GM21529 (cell line): Measurements from ENCODE around the gene FLII.

Source experiments
- ATAC-seq: cut with Tn5 transposase; IDR thresholded peaks from one replicate; pipeline ENCODE4 v1.9.1; 2021; ENCODE audit not compliant: unreplicated experiment

FLII gene

DNA sequence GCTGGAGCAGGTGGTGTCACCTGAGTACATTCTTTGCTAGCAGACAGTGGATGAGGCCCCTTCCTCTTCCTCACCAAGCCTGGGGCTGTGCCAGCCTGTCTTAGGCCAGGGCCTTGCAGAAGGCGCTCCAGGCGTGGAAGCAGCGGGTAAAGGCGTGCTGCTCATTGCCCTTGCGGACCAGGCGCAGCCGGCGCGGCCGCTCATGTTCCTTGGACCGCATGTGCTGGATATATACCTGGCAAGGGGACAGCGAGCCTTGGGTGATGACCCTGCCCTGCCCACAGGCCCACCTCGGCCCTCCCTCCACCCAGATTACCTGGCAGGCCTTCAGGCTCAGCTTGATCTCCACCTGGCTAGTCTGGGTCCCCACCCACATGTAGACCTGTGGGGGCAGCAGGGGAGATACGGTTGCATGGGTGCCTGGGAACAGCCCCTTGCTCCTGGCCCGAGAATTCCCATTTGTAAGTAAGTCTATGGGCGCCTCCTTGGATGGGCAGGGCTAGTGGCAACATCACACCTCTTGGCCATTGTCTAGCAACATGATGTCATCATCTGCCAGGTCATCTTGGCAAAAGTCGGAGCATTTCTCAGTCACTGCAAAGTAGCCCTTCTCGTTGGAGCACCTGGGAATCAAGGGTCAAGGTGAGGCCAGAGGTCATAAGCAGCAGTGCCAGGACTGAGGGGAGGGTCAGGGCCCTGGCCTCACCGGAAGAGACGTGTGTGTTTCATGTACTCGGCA, 13.3 kb downstream of the FLII start:
- ATAC-seq, result no peak

DNA sequence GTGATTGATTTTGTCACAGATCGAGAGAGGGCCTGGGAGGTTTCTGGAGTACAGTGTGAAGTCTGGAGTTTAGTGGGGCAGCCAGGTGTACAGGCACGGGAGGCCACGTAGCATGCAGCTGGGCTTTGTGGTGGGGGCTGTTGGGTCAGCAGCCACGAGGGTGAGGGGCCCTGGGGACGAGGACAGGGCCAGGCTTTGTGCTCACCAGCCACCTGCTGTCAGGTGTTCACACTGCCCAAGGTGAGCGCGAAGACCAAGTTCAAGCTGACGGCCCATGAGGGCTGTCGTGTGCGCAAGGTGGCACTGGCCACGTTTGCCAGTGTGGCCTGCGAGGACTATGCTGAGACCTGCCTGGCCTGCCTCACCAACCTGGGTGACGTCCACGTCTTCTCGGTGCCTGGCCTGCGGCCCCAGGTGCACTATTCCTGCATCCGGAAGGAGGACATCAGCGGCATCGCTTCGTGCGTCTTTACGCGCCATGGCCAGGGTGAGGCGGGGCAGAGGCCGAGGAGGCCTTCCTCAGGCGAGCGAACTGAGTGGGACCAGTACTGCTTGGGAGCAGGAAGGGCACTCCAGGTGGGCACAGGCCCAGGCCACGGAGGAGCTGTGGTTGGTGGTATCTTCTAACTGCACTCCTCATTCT, 17.2 kb downstream of the FLII start:
- no peak for ATAC-seq

DNA sequence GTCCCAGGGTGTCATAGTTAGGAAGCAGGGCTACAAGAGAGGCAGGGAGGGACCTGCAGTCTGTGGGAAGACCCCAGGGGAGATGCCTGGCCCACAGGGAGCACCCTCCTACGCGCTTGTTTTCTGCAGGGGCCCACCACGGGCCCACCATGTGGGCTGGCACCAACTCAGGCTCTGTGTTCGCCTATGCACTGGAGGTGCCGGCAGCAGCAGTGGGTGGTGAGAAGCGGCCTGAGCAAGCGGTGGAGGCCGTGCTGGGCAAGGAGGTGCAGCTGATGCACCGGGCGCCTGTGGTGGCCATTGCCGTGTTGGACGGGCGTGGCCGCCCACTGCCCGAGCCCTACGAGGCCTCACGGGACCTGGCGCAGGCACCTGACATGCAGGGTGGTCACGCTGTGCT, 18.1 kb downstream of the FLII start:
- no peak for ATAC-seq

DNA sequence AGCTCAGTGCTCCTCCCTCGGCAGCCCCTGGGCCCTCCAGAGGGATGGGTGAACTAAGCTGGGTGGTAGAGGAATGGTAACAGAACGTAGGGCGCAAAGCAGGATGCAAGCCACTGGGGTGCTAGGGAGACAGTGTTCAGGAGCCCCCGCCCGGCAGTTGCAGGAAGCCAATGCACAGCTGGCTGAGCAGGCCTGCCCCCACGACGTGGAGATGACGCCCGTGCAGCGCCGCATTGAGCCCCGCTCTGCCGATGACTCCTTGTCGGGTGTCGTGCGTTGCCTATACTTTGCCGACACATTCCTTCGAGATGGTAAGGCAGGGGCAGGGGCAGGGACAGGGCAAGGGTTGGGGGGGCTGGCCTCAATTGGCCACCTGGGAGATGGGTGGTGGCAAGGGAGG, 20.2 kb downstream of the FLII start:
- no peak for ATAC-seq

DNA sequence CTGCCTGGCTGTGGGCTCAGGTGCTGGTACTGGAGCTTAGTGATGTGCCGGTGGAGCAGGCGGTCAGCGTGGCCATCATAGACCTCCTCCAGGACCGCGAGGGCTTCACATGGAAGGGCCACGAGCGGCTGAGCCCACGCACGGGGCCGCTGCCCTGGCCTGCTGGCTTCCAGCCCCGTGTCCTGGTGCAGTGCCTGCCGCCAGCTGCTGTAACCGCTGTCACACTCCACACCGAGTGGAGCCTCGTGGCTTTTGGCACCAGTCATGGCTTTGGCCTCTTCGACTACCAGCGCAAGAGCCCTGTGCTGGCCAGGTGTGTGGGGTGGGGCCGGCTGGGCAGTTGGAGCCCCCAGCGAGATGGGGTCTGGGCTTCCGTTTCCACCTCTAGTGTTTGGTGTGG, 21.1 kb downstream of the FLII start:
- no peak for ATAC-seq

DNA sequence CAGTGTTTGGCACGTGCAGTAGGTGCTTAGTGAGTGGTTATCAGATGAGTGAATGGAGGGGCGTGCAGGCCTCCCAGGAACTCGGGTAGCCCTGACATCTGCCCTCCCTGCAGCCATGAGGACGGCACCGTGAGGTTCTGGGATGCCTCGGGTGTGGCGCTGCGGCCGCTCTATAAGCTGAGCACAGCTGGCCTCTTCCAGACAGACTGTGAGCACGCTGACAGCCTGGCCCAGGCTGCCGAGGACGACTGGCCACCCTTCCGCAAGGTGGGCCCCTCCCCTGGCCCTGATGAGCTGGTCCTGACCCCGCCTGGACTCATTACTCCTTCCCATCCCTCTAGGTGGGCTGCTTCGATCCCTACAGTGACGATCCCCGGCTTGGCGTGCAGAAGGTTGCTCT, 22.0 kb downstream of the FLII start:
- no peak for ATAC-seq

DNA sequence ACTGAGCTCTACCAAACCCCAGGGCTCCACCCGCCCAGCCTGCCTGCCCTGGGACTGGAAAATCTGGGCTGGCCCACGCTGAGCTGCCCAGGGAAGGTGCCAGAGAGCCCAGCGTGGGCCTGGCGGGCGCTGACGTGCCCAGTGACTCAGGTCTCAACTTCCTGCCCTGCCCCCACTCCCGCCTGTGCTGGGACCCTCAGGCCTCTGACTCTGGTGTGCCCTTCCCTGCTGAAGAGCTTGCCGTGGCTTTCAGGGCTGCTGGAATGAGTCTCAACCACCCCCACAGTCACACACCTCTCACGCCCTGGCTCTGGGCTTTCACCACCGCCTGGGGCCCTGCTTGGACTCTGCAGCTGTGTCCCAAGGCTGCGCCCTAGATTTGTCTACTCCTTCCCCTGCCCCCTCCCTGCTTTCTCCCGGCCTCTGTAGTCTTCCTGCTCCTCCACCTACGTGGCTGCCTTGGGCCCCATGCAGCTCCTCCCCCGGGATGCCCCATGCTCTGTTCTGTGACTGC, 22.7 kb downstream of the FLII start:
- no peak for ATAC-seq

DNA sequence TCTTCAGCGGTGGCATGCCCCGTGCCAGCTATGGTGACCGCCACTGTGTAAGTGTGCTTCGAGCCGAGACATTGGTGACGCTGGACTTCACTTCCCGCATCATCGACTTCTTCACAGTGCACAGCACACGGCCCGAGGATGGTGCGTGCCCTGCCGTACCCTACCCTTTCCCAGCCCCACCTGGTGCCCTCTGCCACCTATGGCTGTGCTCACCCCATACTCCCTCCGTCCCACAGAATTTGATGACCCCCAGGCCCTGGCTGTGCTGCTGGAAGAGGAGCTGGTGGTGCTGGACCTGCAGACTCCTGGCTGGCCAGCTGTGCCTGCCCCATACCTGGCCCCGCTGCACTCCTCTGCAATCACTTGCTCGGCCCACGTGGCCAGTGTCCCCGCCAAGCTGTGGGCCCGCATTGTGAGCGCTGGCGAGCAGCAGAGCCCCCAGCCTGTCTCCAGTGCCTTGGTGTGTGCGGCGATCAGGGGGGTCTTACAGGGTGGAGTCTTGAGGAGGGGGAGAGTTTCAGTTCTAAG, 23.6 kb downstream of the FLII start:
- no peak for ATAC-seq

DNA sequence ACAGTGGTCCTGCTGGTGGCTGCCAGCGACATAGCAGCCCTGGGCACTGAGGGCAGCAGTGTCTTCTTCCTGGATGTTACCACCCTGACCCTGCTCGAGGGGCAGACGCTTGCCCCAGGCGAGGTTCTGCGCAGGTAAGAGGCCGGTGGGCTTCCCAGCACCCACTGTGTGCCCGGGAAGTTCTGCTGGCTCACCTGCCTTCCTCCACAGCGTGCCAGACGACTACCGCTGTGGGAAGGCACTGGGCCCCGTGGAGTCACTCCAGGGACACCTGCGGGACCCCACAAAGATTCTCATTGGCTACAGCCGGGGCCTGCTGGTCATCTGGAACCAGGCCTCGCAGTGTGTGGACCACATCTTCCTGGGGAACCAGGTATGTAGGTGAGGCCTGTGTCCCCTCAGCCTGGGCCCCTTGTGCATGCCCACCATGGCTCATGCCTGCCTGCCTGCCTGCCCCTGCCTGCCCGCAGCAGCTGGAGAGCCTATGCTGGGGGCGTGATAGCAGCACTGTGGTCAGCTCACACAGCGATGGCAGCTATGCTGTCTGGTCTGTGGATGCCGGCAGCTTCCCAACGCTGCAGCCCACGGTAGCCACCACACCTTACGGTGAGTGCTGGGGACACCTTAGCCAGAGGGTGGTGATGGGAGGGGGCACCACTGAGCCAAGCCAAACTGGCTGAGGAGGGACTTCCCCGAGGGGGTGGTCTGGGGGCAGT, 24.6 kb downstream of the FLII start:
- ATAC-seq, result no peak

DNA sequence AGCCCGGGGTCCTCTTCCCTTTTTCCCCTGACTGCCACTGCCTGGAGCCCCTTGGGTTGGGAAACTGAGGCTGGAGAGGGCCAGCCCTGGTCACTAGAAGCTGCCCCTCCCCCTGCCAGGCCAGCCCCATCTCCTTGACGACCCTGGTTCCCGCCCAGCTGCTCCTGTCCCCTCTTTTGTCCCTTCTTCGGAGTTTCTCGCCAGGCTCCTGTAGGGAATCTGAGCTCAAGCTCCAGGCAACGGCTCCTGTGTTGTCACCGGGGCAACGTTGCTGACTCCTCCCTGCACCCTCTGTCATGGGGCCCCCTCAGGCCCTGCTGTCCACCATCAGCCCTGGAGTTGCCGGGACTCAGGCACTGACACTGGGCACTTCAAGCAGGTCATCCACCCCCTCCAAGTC, 27.4 kb downstream of the FLII start:
- ATAC-seq, result no peak

DNA sequence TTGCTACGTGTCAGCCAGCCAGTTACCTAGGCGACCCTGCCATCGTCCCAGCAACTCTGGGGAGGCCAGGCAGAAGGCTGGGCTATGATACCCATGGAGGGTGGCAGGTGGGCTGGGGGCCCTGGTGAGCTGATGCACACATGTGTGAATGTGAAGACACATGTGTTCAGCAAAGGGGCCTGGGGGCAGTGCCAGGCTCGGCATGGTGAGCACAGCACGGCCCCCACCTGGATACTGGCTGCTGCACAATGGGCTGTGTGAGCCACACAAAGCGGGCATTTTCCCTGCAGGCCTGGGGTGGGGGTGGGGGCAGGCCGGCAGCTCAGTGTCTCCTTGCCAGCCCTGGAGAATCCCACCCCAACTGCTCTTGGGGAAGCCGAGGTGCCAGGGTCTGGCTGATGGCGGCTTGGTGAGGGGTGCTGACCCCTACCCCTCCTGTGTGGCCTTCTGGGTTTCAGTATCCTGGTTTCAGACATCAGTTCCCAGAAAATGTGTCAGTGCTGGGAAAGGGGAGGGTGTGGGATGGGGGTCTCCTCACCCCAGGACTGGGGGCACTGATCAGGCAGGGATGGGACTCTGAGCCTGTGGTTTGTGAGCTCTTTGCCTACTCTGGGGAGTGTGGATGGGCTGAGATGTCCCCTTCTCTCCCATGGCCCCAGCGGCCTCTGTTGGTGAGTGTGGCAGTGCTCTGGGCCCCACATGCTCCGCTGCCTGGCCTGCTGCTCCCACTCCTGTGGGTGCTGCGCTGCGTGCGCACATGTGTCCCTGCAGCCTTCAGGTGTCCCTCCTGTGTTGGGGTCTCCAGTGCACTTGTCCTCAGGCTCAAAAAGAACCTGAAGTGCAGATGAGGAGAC, 28.0 kb downstream of the FLII start:
- ATAC-seq, result no peak

DNA sequence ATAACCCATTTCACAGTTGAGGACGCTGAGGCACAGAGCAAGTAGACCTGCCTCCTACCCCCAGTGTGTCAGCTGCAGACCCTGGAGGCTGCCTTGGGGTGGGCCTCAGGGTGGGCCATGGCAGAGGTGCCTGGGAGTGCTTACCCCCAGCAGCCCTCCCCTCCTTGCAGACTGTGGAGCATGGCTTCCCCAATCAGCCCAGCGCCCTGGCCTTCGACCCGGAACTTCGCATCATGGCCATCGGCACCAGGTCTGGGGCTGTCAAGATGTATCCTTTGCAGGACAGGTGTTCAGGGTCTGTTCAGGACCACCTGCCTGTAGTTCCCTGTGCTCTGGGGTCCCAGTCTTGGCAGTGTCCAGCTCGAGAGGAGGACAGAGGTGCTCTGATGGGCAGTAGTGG, 28.8 kb downstream of the FLII start:
- no peak for ATAC-seq

DNA sequence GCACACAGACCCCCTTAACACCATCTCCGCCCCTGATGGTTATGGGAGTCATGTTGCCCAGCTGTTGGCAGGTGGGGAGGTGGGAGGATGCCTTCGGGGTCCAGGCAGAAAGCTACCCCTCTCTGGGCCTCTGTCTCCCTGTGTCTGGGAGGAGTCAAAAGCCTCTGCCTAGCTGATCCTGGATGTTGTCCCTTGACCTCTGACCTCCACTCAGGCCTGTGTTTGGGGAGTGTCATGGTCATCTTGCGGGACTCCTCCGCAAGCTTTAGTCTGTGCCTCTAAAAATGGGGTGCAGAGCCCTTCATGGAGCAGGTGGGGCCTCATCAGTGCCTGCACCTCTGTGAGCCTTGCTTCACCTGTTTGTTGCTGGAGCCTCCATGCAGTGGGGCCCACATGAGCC, 29.3 kb downstream of the FLII start:
- no peak for ATAC-seq

DNA sequence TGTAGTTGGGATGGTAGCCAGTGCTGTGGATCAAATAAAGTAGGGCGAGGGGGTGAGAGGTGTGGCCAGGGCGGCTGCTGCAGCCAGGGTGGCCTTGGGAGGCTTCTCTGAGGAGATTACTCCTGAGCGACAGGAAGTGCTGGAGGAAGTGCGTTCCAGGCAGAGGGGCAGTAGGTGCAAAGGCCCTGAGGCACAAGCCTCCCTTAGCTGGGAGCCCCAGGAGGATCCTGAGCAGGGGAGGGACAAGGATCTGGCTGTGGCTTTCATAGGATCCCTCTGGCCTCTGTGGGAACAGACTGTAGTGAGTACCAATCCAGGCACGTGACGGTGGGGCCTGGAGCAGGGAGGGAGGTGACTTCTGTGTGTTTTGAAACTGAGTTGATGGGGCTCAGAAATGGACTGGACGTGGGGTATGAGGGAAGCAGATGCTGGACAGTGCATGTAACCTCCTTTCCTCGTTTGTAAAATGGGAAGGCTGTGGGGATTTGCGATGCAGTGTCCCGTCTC, 30.3 kb downstream of the FLII start:
- ATAC-seq, result no peak

DNA sequence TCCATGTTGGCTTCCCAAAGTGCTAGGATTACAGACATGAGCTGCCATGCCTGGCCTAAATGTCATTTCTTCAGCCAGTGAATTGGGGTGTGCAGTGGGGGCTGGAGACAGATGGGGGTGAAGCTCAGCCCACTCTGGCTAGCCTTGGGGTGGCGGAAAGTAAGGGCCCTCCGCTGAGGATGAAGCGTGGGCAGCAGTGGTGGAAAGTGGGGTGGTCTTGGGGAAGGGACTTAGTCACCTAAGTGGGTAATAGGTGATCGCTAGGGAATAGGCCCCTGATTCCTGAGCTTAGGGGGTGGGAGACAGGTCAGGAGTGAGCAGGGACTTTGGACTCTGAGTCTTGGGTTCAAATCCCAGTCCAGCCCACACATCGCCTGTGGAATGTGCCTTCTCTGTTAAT, 30.9 kb downstream of the FLII start:
- ATAC-seq, result no peak

DNA sequence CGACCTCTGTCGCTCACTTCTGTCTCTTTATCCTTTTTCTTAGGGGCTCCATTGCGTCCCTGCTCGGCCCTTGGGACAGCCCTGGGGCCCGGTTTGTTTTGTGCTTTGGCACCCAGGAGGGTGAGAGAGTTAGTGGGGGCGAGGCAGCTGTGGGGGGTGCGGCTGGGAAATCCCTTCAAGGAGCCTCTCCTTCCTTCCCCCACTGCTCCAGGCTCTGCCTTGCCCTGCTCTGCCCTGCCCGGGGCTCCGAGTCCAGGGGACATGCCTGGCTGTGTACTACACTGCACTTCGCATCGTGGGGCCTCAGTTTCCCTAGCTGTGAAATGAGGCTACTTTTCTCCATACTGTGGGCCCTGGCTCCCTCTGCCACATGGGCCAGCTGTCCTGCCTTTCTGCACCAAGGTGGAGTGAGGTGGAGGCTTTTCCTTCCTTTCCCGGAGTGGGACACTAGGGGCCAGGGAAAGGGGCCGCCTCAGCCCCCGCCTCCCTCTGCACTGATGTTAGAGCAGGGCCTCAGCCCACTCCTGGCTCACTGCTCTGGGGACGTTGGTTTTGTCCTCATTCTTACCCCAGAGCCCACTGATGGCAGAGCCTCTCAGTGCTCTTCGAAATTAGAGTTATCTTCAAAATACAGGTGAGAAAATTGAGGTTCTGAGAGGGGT, 32.1 kb downstream of the FLII start:
- no peak for ATAC-seq

DNA sequence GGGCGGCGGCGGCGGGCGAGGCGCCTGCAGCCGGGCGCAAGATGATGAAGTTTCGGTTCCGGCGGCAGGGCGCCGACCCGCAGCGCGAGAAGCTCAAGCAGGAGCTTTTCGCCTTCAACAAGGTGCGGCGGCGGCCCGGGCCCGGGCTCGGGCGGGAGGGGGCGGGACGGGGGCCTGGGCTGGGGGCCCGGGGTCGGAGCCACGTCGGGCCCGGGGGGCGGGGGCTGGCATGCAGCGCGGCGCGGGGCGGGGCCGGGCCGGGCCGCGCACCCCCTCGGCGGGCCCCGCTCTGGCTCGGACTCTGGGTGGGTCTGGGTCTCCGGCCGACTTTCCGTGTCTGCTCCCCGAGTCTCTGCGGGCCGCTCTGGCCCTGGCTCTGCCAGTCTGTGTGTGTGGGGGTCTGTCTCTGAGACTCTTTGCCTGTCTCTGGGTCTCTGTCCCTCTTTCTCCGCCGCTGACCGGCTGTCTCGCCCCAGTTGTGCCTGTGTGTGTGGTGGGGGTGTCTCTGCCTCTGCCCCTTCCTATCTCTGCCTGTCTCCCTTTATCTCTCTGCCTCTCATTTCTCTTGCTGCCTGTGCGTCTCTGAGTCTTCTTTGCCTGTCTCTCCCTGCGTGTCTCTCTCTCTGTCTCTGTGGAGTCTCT, 32.8 kb downstream of the FLII start:
- ATAC-seq, result no peak

DNA sequence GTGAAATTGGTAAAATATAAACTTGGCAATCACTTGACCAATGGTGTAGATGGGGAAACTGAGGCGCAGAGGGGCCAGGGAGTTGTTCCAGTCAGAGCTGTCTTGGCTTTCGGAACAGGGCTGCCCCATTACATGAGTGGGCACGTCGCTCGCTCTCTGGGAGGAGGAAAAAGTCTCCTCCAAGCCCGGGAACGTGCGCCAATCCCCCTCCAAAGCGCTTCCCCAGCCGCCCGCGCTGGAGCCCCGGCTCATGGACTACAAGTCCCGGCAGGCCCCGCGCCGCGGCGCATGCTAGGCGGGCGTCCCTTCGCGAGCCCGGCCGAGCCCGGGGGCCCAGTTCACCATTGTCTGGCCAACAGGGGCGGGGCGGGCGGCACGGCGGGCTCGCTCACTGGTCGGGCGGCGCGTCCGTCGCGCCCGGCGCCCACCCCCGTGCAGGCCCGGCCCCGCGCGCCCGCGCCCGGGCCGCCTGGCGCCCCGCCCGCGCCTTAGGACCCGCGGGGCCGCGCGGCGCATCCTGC, 33.4 kb downstream of the FLII start, which contains the start of gene LLGL1:
Gene LLGL1 (plus strand): TSS at position 515 of the 521 bp plus-strand sequence. CDS start 48 bp downstream, outside the sequence.
- peak; percentile 77 for ATAC-seq

DNA sequence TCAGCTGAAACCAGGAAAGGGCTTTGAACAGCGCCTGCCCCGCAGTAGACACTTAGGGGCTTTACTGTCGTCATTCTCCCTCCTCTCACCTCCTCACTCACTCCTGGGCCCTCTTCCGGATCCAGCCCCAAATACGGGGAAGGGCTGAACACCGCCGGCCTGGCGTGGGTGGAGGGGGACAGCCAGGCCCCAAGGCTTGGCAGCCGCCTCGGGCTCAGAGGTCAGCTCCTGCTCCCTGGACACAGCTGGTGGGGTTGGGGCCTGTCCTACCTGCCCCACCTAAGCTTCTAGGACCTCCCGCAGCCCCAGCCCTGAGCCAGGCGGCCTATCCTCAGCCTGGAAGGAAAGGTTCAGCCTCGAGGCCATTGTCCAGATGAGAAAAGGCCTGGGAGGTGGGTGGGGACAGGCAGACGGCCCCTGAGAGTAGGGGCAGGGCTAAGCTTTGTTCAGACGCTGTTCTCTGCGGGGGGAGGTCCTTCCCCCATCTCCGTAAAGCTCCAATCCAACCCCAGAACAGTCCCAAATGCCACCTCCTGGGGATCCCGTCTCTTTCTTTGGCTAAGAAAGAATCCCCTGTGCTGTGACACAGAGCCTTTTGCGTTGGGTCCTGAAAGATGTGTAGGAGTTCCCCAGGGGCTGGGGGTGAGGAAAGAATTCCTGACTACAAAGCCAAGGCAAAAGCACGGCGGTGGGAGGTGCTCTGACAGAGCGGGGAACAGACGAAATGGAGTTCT, 34.0 kb downstream of the FLII start:
- ATAC-seq, result no peak
